OCI-LY1 (cell line): ENCODE results near the gene TPCN2.

Source experiments
- H2AFZ ChIP-seq: fragments of 200-600 bp; sonication (generic), shearing (Covaris generic); 2 replicates; pipeline ENCODE4 v1.6.0; 2014; ENCODE audit warnings: antibody characterized with exemption, mild to moderate bottlenecking, low read length
- H3F3A ChIP-seq: fragments of 200-600 bp; sonication (generic), shearing (Covaris generic); 2 replicates; pipeline ENCODE4 v1.6.0; 2014; ENCODE audit warnings: mild to moderate bottlenecking, antibody characterized with exemption, low read length, moderate library complexity; ENCODE audit not compliant: insufficient read depth
- H3K27ac ChIP-seq: fragments of 200-600 bp; sonication (generic); 2 replicates; pipeline ENCODE4 v1.5.1; 2014; ENCODE audit warnings: low read length, mixed run types, mild to moderate bottlenecking, low read depth; ENCODE audit not compliant: poor library complexity, severe bottlenecking
- H3K27me3 ChIP-seq: fragments of 200-600 bp; sonication (generic); 2 replicates; pipeline ENCODE4 v1.6.0; 2014; ENCODE audit warnings: antibody characterized with exemption, mild to moderate bottlenecking, low read length, moderate library complexity; ENCODE audit not compliant: insufficient read depth
- H3K36me3 ChIP-seq: fragments of 200-600 bp; sonication (generic); 2 replicates; pipeline ENCODE4 v1.6.1; 2014; ENCODE audit warnings: mild to moderate bottlenecking, antibody characterized with exemption, low read length, moderate library complexity, mixed read lengths; ENCODE audit not compliant: insufficient read depth
- H3K4me1 ChIP-seq: fragments of 200-600 bp; sonication (generic); 2 replicates; pipeline ENCODE4 v1.5.1; 2014; ENCODE audit warnings: mild to moderate bottlenecking, low read length, moderate library complexity; ENCODE audit not compliant: insufficient read depth, severe bottlenecking
- H3K4me2 ChIP-seq: fragments of 200-600 bp; sonication (generic), shearing (Covaris generic); 2 replicates; pipeline ENCODE4 v1.6.1; 2014; ENCODE audit warnings: low read length
- H3K4me3 ChIP-seq: fragments of 200-600 bp; sonication (generic); 2 replicates; pipeline ENCODE4 v1.5.1; 2014; ENCODE audit warnings: low read length, low read depth, mild to moderate bottlenecking, mixed read lengths; ENCODE audit not compliant: poor library complexity, severe bottlenecking
- H3K79me2 ChIP-seq: fragments of 200-600 bp; shearing (Covaris generic); 2 replicates; pipeline ENCODE4 v1.6.1; 2016; ENCODE audit warnings: mixed run types, low read length, mixed read lengths; ENCODE audit not compliant: insufficient read depth
- H3K9ac ChIP-seq: fragments of 200-600 bp; sonication (generic), shearing (Covaris generic); 2 replicates; pipeline ENCODE4 v1.6.1; 2014; ENCODE audit warnings: mild to moderate bottlenecking, low read length, mixed read lengths
- H3K9me2 ChIP-seq: fragments of 200-600 bp; sonication (generic), shearing (Covaris generic); 2 replicates; pipeline ENCODE4 v1.6.1; 2014; ENCODE audit warnings: low read depth, mild to moderate bottlenecking, low read length, mixed read lengths
- H3K9me3 ChIP-seq: fragments of 200-600 bp; shearing (Covaris generic); 2 replicates; pipeline ENCODE4 v1.6.1; 2014; ENCODE audit warnings: low read length, mixed read lengths
- H4K20me1 ChIP-seq: fragments of 200-600 bp; sonication (generic), shearing (Covaris generic); 2 replicates; pipeline ENCODE4 v1.6.0; 2016; ENCODE audit warnings: mild to moderate bottlenecking, low read length; ENCODE audit not compliant: insufficient read depth
- CTCF ChIP-seq: fragments of 200-600 bp; sonication (generic), shearing (Covaris generic); IDR thresholded peaks from 2 replicates; pipeline ENCODE4 v1.5.1; 2017; ENCODE audit warnings: mild to moderate bottlenecking, antibody characterized with exemption, low read length, moderate library complexity, mixed read lengths
- EZH2 ChIP-seq: fragments of 200-600 bp; sonication (generic), shearing (Covaris generic); IDR thresholded peaks from 2 replicates; pipeline ENCODE4 v1.8.0; 2017; ENCODE audit warnings: borderline replicate concordance, mixed run types, mild to moderate bottlenecking, antibody characterized with exemption, low read length, moderate library complexity, mixed read lengths

Gene TPCN2

GRCh38 chr11:69110451-69110850, 61.7 kb downstream of the TPCN2 start:
- Histone ChIP-seq H3K27me3 (peaks cover 13% of the 10 kb centered on the region; the same call in 1 of the 2 replicates), H3K27ac (no peak overlapping the region), H3K4me2 (no peak overlapping the region), H3K9me2 (no peaks in the 10 kb centered on the region), H3K9me3 (no peaks in the 10 kb centered on the region), H3K4me3 (no peak overlapping the region), H3F3A (no peaks in the 10 kb centered on the region), H3K9ac (no peak overlapping the region), H4K20me1 (no peaks in the 10 kb centered on the region), H2AFZ (no peak overlapping the region), H3K36me3 (no peaks in the 10 kb centered on the region), H3K79me2 (no peaks in the 10 kb centered on the region), H3K4me1 (no peaks in the 10 kb centered on the region)
- TF ChIP-seq EZH2 = no peak
- no peak for TF ChIP-seq CTCF

GRCh38 chr11:69111624-69112542, 63.2 kb downstream of the TPCN2 start:
- H4K20me1 ChIP-seq = no peaks in the 10 kb centered on the region
- H3K27ac ChIP-seq = no peak overlapping the region
- TF ChIP-seq CTCF (no peak), EZH2 (no peak)
- no peaks in the 10 kb centered on the region for H3K79me2 ChIP-seq
- H3K4me1 ChIP-seq = no peaks in the 10 kb centered on the region
- no peaks in the 10 kb centered on the region for H3F3A ChIP-seq
- H3K4me2 ChIP-seq = no peak overlapping the region
- H3K9me3 ChIP-seq = no peaks in the 10 kb centered on the region
- H3K9me2 ChIP-seq = no peaks in the 10 kb centered on the region
- no peak overlapping the region for H2AFZ ChIP-seq
- no peak overlapping the region for H3K9ac ChIP-seq
- H3K27me3 ChIP-seq = peaks cover 17% of the 10 kb centered on the region; the same call in 1 of the 2 replicates
- H3K4me3 ChIP-seq = no peak overlapping the region
- no peaks in the 10 kb centered on the region for H3K36me3 ChIP-seq

- no peak for TF ChIP-seq EZH2
- no peak for TF ChIP-seq CTCF
- Histone ChIP-seq H3K4me3 (no peak overlapping the region), H3K4me2 (no peak overlapping the region), H3K9me3 (no peaks in the 10 kb centered on the region), H3K4me1 (no peaks in the 10 kb centered on the region), H4K20me1 (no peaks in the 10 kb centered on the region), H3K9ac (no peak overlapping the region), H3K36me3 (no peaks in the 10 kb centered on the region), H2AFZ (no peak overlapping the region), H3K27me3 (peaks cover 8% of the 10 kb centered on the region; the same call in 1 of the 2 replicates), H3F3A (no peaks in the 10 kb centered on the region), H3K9me2 (no peaks in the 10 kb centered on the region), H3K27ac (no peak overlapping the region), H3K79me2 (no peaks in the 10 kb centered on the region)
These were observed 64.5 kb downstream of the TPCN2 start for GRCh38 chr11:69113226-69113625.
